NCI-H187 treated with DMSO at 0.1 percent for 48 hours (cell line): Measurements from ENCODE around the gene BACE1-AS.
"Not testable (repeated sequence)": the region's sequence is repeated elsewhere in the genome, so short reads cannot be mapped to it uniquely, and the experiment has no call there.

ENCODE experiments used
- DNase-seq: peaks from one replicate; lab custom pipeline; 2025; lab: John Stamatoyannopoulos, UW

Gene BACE1-AS

GRCh38 chr11:117290809-117291396 lies at the start of gene BACE1-AS:
BACE1-AS (plus strand) TSS chr11:117291346.
- DNase-seq = no peak

DNA sequence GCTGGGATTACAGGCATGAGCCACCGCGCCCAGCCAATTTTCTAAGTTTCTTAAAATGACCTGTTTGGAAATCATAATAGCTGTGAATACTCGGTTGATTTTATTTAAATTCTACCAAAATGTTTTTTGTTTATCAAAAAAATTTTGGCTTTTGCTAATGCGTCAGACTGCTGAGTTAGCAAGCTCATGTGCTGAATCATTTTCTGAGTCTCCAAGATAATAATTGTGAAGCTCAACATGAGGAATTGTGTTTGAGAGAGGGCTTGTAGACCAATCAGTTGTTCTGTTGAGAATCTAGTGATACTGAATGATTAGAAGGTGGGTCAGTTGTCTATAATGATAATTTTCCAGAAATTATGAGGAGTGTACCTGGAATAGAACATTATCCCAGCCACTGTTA lies 42.8 kb upstream of the BACE1-AS start:
- no peak for DNase-seq

- no peak for DNase-seq
Measured at GRCh38 chr11:117249571-117249970, 41.6 kb upstream of the BACE1-AS start.

GRCh38 chr11:117251506-117251905 lies 39.6 kb upstream of the BACE1-AS start:
- no peak for DNase-seq

GRCh38 chr11:117255966-117256365 lies 35.2 kb upstream of the BACE1-AS start:
- no peak for DNase-seq

DNA sequence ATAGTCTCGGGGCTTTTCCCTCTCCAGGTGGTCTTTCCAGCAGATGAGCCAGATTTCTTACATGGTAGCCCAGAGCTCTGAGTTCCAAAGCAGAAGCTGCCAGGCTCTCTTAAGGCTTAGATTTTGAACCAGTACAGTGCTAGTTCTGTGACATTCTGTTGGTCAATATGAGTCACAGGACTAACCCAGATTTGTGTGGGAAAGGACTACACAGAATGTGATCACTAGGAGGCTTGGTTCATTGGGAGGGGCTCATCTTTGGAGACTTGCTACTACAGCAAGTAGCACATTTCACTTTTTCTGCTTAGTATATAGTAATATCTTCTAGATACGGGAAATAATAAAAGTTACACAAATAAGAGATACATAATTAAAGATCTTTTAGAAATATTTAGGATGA lies 34.6 kb upstream of the BACE1-AS start:
- DNase-seq = no peak

DNA sequence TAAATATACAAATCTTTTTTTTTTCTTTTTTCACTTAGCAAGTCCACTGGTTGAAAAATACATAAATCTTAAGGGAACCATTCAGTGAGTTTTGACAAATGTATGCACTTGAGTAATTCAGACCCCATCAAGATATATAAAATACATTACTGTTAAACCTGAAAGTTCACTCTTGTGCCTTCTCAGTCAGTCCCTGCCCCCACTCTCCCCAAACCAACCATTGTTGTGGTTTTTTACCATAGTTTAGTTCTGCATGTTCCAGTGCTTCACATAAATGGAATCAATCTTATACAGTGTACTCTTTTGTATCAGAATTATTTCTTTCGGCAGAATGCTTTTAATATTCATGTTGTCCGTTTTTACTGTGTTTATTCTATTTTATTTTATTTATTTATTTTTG lies 32.6 kb upstream of the BACE1-AS start:
- DNase-seq = no peak

DNA sequence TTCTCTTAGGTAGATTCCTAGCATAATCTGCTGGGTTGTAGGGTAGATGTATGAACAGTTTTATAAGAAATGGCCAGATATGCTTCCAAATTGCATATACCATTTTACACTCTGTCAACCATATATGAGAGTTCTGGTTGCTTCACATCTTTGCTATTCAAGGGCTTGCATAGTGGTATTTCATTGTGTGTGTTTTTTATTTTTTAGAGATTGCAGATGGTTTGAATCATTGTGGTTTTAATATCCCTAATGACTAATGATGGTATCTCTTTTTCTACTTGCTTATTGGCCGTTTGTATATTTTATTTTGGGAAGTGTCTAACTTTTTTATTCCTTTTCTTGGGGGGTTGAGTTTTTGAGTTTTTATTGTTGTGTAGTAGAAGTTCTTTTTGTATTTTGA lies 31.7 kb upstream of the BACE1-AS start:
- DNase-seq = no peak

DNA sequence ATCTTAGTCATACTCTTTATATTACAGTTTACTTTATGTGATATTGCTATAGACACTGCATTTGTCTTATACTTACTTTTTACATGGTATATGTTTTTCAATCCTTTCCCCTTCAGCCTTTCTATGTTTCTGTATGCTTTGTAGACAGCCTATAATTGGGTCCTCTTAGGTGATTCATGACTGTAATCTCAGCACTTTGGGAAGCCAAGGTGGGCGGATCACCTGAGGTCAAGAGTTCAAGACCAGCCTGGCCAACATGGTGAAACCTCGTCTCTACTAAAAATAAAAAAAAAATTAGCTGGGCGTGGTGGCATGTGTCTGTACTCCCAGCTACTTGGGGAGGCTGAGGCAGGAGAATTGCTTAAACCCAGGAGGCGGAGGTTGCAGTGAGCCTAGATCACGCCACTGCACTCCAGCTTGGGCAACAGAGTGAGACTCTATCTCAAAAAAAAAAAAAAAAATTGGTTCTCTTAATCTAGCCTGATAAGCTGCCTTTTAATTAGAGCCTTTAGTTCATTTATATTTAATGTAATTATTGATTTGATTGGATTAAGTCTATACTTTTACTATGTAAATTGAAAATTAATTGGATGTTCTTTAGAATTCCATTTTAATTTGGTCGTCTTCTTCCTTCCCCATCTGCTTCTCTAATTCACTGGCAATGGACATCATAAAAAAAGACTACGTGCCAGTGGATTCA lies 26.4 kb upstream of the BACE1-AS start:
- DNase-seq = not testable (repeated sequence)

DNA sequence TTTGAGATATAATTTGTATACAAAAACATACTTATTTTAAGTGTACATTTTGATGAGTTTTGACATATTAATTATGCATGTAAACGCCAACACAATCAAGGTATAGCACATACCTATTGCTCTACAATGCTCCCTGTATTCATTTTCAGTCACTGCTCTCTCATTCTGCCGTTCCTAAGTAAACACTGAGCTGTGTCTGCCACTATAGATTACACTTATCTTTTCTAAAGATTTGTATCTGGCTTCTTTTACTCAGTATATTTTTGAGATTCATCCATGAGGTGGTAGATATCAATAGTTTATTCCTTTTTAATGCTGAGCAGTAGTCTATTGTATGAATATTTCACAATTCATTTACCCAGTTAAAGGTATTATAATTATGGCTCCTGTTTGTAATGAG lies 25.4 kb upstream of the BACE1-AS start:
- DNase-seq = no peak

GRCh38 chr11:117269856-117270255 lies 21.3 kb upstream of the BACE1-AS start:
- no peak for DNase-seq

DNA sequence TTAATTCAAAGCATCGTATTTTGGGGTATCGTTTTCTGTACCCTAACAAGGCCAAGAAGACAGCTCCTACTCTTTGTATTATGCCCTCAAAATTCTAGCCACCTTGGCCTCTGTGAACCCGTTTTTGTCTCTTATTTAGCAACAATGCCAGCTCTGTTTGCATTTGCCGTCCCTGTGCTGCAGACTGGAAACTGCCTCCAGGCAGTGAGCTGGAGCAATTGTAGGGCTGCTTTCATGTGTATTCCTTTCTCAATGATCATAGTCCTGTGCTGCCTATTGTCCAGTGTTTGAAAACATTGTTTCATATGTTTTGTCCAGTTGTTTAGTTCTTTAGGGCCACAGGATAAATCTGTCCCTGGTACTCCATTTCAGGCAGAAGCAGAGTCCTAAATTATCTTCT lies 19.9 kb upstream of the BACE1-AS start:
- no peak for DNase-seq

DNA sequence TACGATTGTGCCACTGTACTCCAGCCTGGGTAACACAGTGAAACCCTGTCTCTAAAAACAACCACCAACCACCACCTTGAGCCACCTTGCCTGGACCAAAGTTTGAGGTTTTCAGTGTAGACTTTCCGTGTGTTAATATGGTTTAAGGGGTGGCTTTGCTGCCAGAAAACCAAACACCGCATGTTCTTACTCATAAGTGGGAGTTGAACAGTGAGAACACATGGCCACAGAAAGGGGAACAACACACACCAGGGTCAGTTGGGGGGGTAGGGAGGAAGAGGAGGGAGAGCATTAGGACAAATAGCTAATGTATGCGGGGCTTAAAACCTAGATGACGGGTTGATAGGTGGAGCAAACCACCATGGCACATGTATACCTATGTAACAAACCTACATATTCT lies 19.0 kb upstream of the BACE1-AS start:
- not testable (repeated sequence) for DNase-seq

DNA sequence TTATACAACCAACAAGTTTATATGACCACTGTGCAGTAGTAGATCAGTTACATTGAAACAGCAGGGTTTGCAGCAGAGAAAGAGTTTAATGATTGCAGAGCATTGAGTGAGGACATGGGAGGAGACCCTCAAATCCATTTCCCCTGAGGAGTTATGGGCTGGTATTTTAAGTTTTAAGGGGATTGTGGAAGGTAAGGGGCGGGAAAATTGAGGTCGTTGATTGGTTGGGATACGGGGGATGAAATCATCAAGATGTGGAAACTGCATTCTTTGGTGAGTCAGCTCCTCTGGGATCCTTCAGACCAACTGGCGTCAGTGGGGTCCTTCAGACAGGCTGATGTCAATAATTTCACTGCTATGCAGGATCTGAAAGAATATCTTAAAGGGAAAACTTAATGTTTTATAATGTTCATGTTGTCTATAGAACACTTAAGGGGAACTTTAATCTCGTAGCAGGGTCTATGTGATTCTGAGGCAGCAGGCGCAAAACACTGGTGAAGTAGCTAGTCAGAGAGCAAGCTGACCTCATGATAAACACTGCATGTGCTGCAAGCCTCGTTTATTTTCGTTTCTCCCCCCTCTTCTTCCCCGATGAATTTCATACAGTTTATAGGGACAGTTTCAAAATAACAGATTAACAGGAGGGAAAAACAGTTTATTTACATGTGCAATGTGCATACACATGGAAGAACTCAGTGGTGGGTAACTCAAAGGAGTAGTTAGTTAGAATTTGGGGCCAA lies 17.4 kb upstream of the BACE1-AS start:
- no peak for DNase-seq

- DNase-seq = no peak
Measured at GRCh38 chr11:117278347-117278746, 12.8 kb upstream of the BACE1-AS start.

GRCh38 chr11:117279711-117280376 lies 11.3 kb upstream of the BACE1-AS start:
- no peak for DNase-seq

GRCh38 chr11:117281159-117281558 lies 10.0 kb upstream of the BACE1-AS start:
- DNase-seq = no peak

- no peak for DNase-seq
Measured at GRCh38 chr11:117281869-117282268, 9.3 kb upstream of the BACE1-AS start.

DNA sequence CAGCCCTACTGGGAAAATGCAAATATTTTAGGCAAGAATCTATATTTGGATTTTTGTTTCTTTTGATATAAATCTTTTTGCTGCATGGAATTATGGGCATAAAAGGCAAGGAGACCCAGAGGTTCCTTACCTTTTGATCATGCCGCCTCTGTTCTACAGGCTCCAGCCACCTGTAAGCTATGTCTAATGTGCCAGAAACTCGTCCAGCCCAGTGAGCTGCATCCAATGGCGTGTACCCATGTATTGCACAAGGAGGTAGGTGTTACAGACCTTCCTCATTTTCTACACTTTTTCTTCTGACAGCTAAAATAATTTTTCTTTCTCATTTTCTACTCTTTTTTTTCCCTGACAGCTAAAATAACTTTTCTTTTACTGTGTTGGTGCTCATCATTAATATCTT lies 8.2 kb upstream of the BACE1-AS start:
- DNase-seq = no peak

DNA sequence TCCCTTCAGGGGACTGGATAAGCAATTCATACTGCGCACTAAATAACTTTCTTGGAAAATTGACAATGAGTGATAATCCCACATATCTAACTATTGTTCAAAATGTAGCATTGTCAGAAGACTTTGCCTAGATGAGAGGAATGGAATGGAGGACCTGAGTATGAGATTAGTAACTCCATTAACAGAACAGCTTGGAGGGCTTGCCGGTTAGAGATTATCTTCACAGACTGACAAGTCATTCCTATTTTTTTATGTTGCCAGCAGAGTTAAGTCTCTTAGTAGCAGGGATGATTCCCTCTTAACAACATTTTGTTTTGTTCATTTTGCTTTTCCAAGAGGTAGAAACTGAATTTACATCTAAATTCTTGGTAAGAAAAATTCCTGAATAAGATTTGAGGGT lies 7.1 kb upstream of the BACE1-AS start:
- DNase-seq = no peak

- no peak for DNase-seq
Measured at GRCh38 chr11:117286588-117286987, 4.6 kb upstream of the BACE1-AS start.

GRCh38 chr11:117287668-117288067 lies 3.5 kb upstream of the BACE1-AS start:
- no peak for DNase-seq

DNA sequence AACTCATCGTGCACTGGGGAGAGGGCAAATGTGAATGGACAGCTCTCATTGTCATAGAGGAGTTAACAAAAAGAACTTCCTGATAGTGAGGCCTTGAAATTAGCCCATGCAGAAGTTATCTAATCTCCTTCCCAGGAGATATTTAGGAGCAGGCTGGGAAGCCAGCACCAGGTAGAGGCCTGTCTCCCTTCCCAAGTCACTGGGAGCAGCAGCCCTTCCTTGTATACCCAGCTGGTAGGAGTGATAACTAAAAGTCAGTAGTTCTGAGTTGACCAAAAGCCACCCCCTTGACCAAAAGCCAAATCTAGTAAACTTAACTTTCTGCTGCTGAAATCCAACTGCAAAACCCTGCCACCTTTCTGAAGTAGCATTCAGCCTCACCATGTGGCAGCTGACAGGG lies 1.4 kb upstream of the BACE1-AS start:
- DNase-seq = no peak
